ENCODE results near the gene RNF151.

- TF ChIP-seq, protein P1, sequence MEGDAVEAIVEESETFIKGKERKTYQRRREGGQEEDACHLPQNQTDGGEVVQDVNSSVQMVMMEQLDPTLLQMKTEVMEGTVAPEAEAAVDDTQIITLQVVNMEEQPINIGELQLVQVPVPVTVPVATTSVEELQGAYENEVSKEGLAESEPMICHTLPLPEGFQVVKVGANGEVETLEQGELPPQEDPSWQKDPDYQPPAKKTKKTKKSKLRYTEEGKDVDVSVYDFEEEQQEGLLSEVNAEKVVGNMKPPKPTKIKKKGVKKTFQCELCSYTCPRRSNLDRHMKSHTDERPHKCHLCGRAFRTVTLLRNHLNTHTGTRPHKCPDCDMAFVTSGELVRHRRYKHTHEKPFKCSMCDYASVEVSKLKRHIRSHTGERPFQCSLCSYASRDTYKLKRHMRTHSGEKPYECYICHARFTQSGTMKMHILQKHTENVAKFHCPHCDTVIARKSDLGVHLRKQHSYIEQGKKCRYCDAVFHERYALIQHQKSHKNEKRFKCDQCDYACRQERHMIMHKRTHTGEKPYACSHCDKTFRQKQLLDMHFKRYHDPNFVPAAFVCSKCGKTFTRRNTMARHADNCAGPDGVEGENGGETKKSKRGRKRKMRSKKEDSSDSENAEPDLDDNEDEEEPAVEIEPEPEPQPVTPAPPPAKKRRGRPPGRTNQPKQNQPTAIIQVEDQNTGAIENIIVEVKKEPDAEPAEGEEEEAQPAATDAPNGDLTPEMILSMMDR (IDR thresholded peaks at IDR 0.05), result no peak
- TF ChIP-seq POLR2AphosphoS5 (IDR thresholded peaks at IDR 0.05), result no peak
Observed at GRCh38 chr16:1975432-1976215, 9.0 kb downstream of the RNF151 start.
